GM21786 (cell line): ENCODE measurements around the gene HOXC6.
"Not testable (repeated sequence)": the region's sequence is repeated elsewhere in the genome, so short reads cannot be mapped to it uniquely, and the experiment has no call there.

ENCODE experiments used
- ATAC-seq: cut with Tn5 transposase; IDR thresholded peaks from one replicate; pipeline ENCODE4 v1.9.1; 2021; ENCODE audit not compliant: unreplicated experiment

The HOXC6 gene

GRCh38 chr12:54038871-54039414 is 10.7 kb downstream of the HOXC6 start:
- ATAC-seq = no peak

- no peak for ATAC-seq
These were observed 11.3 kb downstream of the HOXC6 start for GRCh38 chr12:54039417-54040147.

- no peak for ATAC-seq
These were observed 11.9 kb downstream of the HOXC6 start for GRCh38 chr12:54040148-54040494.

DNA sequence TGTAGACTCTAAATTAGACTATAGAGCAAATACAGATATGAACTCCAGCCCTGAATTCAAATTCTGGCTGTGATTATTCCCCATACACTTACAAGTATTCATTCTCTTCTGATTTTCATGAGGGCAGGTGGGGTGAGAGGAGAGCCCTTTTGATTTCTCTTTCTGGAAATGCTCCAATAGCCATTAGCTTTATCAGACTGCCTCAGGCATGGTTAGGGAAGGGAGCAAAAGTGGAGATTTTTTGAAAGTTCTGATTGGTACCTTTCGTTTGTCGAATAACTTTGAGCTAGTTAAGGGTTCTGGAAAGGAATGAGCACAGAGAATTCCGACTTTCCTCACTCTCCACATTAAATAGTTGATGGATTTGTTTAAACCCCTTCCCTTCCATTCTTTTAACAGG is 12.4 kb downstream of the HOXC6 start:
- no peak for ATAC-seq

DNA sequence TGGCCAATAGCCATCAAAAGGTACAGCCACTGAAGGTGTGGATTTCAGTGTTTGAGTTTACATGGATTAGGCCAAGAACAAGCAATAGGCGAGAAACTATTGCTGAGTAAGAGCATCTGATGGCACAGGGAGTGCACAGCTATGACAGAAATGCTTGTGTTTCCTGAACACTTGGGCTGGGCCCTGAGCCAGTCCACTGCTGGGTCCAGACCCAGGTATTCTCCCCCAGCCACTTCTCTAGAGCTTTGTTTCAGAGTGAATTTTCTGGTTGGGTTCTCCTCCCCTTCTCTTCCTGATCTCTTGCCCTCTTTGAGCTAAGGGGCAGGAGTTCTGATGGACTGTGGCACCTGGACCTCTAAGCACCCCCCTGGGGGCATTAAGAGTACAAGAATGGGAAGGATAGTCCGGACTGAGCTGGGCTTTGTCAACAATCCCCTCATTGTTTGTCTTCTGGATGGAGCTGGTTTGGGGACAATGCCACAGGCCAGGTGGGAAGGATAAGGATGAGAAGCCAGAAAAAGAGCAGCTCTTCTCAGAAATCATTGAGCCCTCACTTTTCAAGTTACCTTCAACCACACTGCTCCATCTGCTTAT is 13.0 kb downstream of the HOXC6 start:
- no peak for ATAC-seq

DNA sequence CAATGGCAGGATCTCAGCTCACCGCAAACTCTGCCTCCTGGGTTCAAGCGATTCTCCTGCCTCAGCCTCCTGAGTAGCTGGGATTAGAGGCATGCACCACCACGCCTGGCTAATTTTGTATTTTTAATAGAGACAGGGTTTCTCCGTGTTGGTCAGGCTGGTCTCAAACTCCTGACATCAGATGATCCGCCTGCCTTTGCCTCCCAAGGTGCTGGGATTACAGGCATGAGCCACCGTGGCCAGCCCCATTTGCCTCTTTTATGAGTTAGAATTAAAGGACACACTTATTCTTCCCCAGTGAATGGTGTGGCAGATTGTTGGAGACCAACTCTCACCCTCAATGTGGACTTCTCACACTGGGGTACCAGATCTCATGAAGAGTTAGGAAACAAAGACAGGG is 13.8 kb downstream of the HOXC6 start:
- ATAC-seq = not testable (repeated sequence)

DNA sequence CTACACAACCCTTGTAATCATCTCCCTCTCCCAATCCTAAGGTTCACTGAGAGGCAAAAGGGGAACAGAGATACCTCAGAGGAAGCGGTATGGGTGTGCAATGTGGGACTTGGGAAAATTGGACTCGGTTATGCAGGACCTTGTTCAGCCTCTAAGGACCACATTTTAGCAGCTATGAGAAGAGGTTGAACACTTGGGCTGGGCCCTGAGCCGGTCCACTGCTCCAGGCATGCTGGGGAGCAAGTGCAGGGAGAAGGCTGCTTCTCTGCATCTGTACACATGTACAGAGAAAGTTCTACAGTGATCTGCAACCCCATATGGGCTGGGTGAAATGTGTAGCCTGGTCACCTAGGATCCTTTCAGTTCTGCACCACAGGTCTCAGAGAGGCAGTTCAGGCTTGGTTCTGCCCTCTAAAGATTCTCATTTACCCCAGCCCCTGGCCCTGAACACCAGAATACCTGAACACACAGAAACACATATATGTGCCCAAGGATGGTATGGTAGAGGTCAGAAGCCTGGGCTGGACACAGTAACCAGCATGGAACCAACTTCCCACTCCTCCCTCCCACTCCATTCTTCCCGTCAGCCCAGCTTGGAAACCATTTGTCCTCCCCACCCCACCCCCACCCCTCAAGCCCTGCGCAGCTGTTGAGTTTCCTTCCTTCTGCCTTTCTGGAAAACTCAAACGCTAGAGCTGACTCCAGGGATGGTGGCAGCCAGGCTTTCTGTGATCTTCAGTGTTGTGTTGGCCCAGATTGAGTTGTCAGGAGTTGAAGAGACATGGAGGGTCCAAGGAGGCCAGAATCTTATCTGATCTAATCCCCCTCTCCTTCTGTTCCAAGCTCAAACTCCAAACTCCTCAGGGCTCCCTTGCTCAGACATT is 15.0 kb downstream of the HOXC6 start:
- no peak for ATAC-seq

GRCh38 chr12:54044425-54045103 is 16.3 kb downstream of the HOXC6 start:
- ATAC-seq = no peak

DNA sequence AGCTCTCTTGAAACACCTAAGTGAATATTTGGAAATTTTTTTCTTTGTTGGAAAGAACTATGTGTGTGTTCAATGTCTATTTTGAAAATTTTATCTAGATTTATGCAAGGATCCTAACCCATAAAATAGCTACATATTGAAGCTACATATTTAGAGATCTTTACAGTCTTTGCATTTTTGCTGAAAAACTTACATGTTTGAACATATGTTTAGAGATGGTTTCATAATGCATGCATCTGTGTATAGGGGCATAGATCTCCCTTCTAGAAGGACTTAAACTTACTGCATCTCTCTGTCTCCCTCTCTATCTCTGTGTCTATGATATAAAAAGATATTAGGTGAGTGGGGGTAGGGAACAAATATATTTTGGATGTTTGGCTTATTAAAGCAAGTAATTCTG is 17.2 kb downstream of the HOXC6 start:
- ATAC-seq = no peak

GRCh38 chr12:54045868-54046521 is 17.8 kb downstream of the HOXC6 start:
- ATAC-seq = no peak

DNA sequence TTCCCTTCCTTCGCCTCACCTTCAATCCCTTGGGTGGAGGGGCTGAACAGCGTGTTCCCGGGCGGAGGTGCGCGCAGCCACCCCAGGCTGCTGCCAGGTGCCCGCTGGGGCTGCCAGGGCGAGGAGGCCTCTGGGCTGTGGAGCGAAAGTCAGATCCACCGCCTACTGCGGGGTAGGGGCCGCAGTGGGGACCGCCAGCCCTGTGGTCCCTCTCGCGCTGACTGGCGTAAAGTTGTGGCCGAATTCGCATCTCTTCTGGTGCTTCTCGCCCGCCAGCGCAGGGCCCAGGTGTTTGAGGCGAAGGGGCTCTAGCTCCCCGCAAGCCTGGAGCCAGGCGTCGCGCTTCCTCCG is 18.5 kb downstream of the HOXC6 start:
- ATAC-seq = no peak

DNA sequence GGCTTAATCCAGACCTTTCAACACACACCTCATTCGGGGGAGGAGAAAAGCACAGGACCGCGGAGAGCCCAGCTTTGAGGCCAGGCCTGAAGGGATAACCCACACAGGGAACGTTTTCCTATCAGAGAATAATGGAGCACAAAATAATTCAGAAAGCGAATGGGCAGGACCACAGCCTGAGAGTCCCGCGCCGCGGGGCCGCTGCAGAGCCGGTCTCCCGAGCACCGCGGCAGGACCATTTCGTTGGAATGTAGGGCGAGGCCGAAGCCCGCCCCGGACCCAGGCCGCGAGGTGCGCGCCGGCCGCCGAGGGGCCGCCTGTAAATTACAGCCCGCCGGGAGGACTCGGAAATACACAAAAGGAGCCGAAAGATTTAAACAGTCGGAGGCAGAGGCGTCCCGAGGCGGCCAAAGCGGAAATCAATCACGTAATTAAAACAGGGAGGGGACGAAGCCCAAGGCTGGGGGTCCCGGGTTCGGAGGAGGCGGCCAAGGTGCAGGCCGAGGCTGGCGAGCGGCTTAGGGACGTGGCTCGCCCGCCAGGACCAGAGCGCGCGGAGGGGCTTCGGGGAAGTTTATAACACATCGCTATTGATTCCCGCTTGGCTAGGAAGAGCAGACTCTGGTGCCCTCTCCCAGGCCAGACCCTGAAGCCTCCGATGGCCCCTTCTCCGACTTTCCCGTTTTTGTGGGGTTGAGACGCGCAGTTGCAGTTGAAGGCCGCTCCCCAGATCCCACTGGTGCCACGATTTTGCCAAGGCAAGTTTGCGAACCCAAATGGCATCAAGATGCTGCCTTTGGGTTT is 19.1 kb downstream of the HOXC6 start:
- no peak for ATAC-seq

DNA sequence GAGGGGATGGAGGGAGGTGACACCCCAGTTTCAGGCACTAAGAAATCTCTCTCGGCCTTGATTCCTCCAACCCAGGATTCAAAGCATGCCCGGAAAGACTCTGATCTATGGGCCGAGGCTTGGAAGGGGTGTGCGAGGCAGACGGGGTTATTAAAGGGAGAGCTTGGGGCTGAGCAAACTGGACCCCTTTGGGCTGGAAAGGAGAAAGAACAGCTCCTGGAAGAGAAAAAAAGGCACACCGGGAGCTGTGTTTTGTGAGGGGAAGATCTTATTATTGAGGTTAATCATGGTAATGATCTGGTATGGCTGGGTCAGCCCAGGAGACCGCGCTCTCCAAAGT is 19.7 kb downstream of the HOXC6 start:
- no peak for ATAC-seq

DNA sequence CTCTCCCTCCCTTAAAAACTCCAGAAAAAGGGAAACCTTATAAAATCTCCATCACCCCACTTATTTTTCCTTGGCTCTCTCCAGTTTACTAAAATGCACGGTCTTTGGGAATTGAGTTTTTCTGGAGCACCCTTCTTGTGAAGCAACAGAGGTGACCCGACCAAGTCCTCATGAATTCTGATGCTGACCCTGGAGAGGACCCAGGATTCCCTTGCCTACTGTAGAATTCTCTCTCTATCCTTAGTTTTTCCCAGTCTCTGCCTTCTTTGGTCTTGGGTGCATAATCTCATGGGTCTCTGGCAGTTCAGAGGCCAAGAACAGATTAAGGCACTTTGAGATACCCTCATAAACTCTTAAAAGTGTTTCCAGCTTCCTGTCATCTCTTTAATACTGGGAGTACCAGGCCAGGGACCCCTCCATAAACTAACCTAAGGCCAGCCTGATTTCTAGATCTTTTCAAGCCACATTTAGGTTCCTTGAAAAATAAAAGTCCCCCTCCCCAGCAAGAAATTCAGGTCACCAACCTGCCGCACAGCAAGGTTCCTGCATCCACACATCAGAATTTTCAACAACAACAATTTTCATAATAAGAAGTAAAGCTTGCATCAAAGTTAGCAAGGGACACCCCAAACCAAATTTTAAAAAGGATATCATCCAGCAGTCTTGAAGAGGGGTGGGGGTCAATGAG is 20.3 kb downstream of the HOXC6 start:
- ATAC-seq = no peak

DNA sequence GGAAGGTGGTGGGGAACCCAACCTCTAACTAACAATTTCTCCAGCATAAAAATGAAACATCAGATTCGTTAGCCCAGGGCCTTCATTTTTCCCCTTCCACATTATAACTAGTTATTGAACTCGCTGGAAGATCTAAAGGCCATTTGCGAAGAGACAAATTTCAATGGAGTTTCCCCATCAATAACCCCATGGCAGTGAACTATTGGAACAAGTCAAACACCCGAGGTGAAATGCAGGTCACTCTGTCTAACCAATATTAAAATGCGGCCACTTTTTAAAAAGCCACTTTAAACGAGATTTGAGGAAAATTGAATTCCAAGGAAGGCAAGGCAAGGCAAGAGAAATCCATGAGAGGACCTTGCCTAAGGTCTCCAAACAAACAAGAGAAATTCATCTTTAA is 20.9 kb downstream of the HOXC6 start:
- no peak for ATAC-seq

DNA sequence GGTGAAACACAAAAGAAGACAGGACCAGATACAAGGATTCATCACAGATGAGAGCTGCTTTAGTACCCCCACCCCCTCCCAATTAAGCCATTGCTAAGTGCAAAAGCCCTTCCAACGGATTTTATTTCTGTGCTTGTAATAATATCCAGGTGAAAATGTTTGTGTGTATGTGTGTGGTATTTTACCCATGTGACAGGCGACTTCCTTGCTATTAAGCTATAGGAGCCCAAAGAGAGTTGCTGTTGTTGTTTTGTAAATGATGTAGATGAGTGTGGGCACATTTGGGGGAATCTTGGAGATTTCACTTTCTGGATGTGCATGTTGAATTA is 22.2 kb downstream of the HOXC6 start:
- ATAC-seq = no peak

DNA sequence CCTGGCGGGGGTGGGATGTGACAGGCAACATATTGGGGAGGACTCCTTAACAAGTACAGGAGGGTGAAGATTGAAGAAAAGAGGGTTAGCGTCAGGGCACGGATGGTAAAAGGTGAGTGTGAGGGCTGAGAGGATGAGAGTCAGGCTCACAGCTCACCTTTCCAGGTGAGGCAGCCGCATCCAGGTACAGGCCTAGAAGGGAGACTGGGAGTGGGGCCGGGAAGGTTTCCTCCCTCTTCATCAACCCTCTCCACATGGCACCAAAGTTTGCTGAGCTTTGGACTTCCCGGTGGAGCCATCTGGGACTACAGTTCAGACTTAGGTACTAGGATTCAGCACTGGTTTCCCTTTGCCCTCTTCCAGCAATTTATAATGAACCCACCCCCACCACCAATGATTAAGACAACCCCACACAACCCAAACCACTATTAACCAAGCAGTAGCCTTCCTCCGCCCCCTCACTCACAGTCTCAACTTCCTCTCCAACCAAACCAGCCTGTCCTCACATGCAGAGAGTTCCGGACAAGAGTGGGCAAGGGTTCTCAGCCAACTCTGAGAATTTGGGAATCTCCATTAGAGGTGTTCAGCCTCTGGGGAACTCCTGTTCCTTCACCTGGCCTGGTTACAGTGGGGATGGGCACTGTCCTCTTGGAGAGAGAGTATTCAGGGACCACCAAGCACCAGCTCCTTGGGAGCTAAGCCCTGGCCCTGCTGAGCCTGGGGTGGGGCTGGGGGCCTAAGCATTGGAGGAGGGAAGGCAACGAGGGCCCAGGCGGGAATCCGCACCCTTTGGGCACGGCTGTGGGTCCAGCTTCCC is 23.0 kb downstream of the HOXC6 start:
- ATAC-seq = no peak

- ATAC-seq = no peak
These were observed 23.7 kb downstream of the HOXC6 start for GRCh38 chr12:54051874-54052437.
